Measurements from ENCODE around the gene LGMN. TPM values are rescaled to one million over a fixed set of nuclear protein-coding genes. Genes with fewer than 3 reads are reported as not detected.
A peak's percentile ranks its signal among the peaks of the same experiment; 100 is the strongest.

LGMN gene
- total RNA-seq, 4 donors from 2014 or later = 226 to 405 (median 297) TPM

- H3K27ac ChIP-seq = peak overlapping the region; percentile 32 to 75 (median 59)
- H3K4me3 ChIP-seq (replicated peaks in 1 of 3) = no peak overlapping the region
- no peak for TF ChIP-seq POLR2A (IDR thresholded peaks at IDR 0.05)
- TF ChIP-seq CTCF (IDR thresholded peaks at IDR 0.05) = no peak
- peaks cover 32 to 48% of the 10 kb centered on the region in 2 donors for H3K4me1 ChIP-seq
- H3K9me3 ChIP-seq = no peaks in the 10 kb centered on the region
- H3K27me3 ChIP-seq = no peaks in the 10 kb centered on the region
- intact Hi-C loops (cut with DNase I) = no loop called here
- 45 to 50% methylated on average over 8 of the region's 8 CpGs for WGBS, 2 donors
- peak; percentile 84 to 88 for DNase-seq
- peaks cover 12 to 14% of the 10 kb centered on the region in 2 donors for H3K36me3 ChIP-seq
These were observed 19.6 kb downstream of the LGMN start for GRCh38 chr14:92728759-92729364.

GRCh38 chr14:92726933-92727262 is 21.5 kb downstream of the LGMN start:
- Histone ChIP-seq H3K36me3 (peaks cover 9 to 10% of the 10 kb centered on the region in 2 donors), H3K9me3 (no peaks in the 10 kb centered on the region), H3K27ac (peak overlapping the region in 1 of 3 donors; percentile 54), H3K4me3 (replicated peaks in 1 of 3) (no peak overlapping the region), H3K27me3 (no peaks in the 10 kb centered on the region), H3K4me1 (peaks cover 20 to 29% of the 10 kb centered on the region in 2 donors)
- WGBS, 2 donors = 85 to 95% methylated on average over 8 of the region's 8 CpGs
- intact Hi-C loops (cut with DNase I) = no loop called here
- DNase-seq = no peak
- no peak for TF ChIP-seq CTCF (IDR thresholded peaks at IDR 0.05)
- no peak for TF ChIP-seq POLR2A (IDR thresholded peaks at IDR 0.05)

GRCh38 chr14:92726135-92726932 is 22.1 kb downstream of the LGMN start:
- peak overlapping the region in 2 of 3 donors; percentile 54 to 75 for H3K27ac ChIP-seq

GRCh38 chr14:92724516-92725340 is 23.7 kb downstream of the LGMN start:
- DNase-seq = no peak
- intact Hi-C loops (cut with DNase I) = no loop called here
- no peak overlapping the region for H3K4me3 ChIP-seq (replicated peaks in 1 of 3)
- peaks cover 37 to 46% of the 10 kb centered on the region in 2 donors for H3K4me1 ChIP-seq
- peak overlapping the region in 1 of 3 donors; percentile 53 for H3K27ac ChIP-seq
- H3K36me3 ChIP-seq = no peaks in the 10 kb centered on the region
- 91% methylated on average over 14 of the region's 14 CpGs for WGBS, 2 donors
- no peaks in the 10 kb centered on the region for H3K27me3 ChIP-seq
- H3K9me3 ChIP-seq = no peaks in the 10 kb centered on the region
- no peak for TF ChIP-seq CTCF (IDR thresholded peaks at IDR 0.05)
- no peak for TF ChIP-seq POLR2A (IDR thresholded peaks at IDR 0.05)

More at GRCh38 chr14:92726135-92726932, 22.1 kb downstream of the LGMN start:
- Histone ChIP-seq H3K4me3 (replicated peaks in 1 of 3) (no peak overlapping the region), H3K36me3 (peaks cover 4 to 5% of the 10 kb centered on the region in 2 donors), H3K9me3 (no peaks in the 10 kb centered on the region), H3K27me3 (no peaks in the 10 kb centered on the region), H3K4me1 (peaks cover 22 to 30% of the 10 kb centered on the region in 2 donors)
- no peak for TF ChIP-seq CTCF (IDR thresholded peaks at IDR 0.05)
- no peak for TF ChIP-seq POLR2A (IDR thresholded peaks at IDR 0.05)
- intact Hi-C loops (cut with DNase I) = no loop called here
- WGBS, 2 donors = 81 to 87% methylated on average over 12 of the region's 12 CpGs
- peak in 1 of 2 donors; percentile 27 for DNase-seq
